HEK293 (cell line): ENCODE results near the gene ZBP1.

Source experiments
- TCF7L2 ChIP-seq: IDR thresholded peaks from 2 replicates; pipeline ENCODE4 v1.6.1; 2011; ENCODE audit warnings: low read depth, mild to moderate bottlenecking, inconsistent platforms, low read length, moderate library complexity, borderline replicate concordance
- ZBTB21 ChIP-seq: fragments of 450-650 bp; formaldehyde crosslinking; IDR thresholded peaks from 2 replicates; pipeline ENCODE4 v1.5.1; 2017; ENCODE audit warnings: missing biosample characterization, missing genetic modification characterization
- ZNF112 ChIP-seq: fragments of 450-650 bp; formaldehyde crosslinking; IDR thresholded peaks from 2 replicates; pipeline ENCODE4 v1.5.0; 2017; ENCODE audit warnings: missing biosample characterization, missing genetic modification characterization
- ZNF221 ChIP-seq: fragments of 450-650 bp; formaldehyde crosslinking; IDR thresholded peaks from 2 replicates; pipeline ENCODE4 v1.5.1; 2017; ENCODE audit warnings: missing biosample characterization, missing genetic modification characterization, borderline replicate concordance
- ZNF24 ChIP-seq: fragments of 450-650 bp; formaldehyde crosslinking; IDR thresholded peaks from 2 replicates; pipeline ENCODE4 v1.5.1; 2016; ENCODE audit warnings: missing biosample characterization, missing genetic modification characterization
- ZNF555 ChIP-seq: fragments of 450-650 bp; formaldehyde crosslinking; conservative IDR thresholded peaks from 2 replicates; pipeline ENCODE4 v1.5.1; 2017; ENCODE audit warnings: missing biosample characterization, mild to moderate bottlenecking, missing genetic modification characterization, inconsistent platforms
- ZNF670 ChIP-seq: fragments of 450-650 bp; formaldehyde crosslinking; IDR thresholded peaks from 2 replicates; pipeline ENCODE4 v1.5.1; 2016; ENCODE audit warnings: missing biosample characterization, missing genetic modification characterization, low read depth
- ZSCAN18 ChIP-seq: fragments of 450-650 bp; formaldehyde crosslinking; IDR thresholded peaks from 2 replicates; pipeline ENCODE4 v1.5.1; 2016; ENCODE audit warnings: missing biosample characterization, missing genetic modification characterization
- TF ChIP-seq, protein P1 (sequence below): fragments of 450-650 bp; formaldehyde crosslinking; IDR thresholded peaks from 2 replicates; pipeline ENCODE4 v1.5.1; 2016; ENCODE audit warnings: missing biosample characterization, missing genetic modification characterization
- TF ChIP-seq, protein P2 (sequence below): fragments of 450-650 bp; formaldehyde crosslinking; IDR thresholded peaks from 2 replicates; pipeline ENCODE4 v1.5.1; 2017; ENCODE audit warnings: missing biosample characterization, mild to moderate bottlenecking, missing genetic modification characterization, moderate library complexity

- TF ChIP-seq, protein P1, sequence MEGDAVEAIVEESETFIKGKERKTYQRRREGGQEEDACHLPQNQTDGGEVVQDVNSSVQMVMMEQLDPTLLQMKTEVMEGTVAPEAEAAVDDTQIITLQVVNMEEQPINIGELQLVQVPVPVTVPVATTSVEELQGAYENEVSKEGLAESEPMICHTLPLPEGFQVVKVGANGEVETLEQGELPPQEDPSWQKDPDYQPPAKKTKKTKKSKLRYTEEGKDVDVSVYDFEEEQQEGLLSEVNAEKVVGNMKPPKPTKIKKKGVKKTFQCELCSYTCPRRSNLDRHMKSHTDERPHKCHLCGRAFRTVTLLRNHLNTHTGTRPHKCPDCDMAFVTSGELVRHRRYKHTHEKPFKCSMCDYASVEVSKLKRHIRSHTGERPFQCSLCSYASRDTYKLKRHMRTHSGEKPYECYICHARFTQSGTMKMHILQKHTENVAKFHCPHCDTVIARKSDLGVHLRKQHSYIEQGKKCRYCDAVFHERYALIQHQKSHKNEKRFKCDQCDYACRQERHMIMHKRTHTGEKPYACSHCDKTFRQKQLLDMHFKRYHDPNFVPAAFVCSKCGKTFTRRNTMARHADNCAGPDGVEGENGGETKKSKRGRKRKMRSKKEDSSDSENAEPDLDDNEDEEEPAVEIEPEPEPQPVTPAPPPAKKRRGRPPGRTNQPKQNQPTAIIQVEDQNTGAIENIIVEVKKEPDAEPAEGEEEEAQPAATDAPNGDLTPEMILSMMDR (tag by site-specific recombination), result no peak
- TF ChIP-seq ZSCAN18 (tag by site-specific recombination) (no peak), TCF7L2 (no peak), ZNF112 (tag by site-specific recombination) (no peak), ZBTB21 (tag by site-specific recombination) (no peak), ZNF221 (tag by site-specific recombination) (no peak), ZNF670 (no peak), ZNF555 (tag by site-specific recombination) (no peak), ZNF24 (tag by site-specific recombination) (no peak)
- TF ChIP-seq, protein P2, sequence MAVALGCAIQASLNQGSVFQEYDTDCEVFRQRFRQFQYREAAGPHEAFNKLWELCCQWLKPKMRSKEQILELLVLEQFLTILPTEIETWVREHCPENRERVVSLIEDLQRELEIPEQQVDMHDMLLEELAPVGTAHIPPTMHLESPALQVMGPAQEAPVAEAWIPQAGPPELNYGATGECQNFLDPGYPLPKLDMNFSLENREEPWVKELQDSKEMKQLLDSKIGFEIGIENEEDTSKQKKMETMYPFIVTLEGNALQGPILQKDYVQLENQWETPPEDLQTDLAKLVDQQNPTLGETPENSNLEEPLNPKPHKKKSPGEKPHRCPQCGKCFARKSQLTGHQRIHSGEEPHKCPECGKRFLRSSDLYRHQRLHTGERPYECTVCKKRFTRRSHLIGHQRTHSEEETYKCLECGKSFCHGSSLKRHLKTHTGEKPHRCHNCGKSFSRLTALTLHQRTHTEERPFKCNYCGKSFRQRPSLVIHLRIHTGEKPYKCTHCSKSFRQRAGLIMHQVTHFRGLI (tag by site-specific recombination), result no peak
Observed at GRCh38 chr20:57665589-57665971, 45.4 kb upstream of the ZBP1 start.
